NOMO-1 (cell line): ENCODE results near the gene PLA2G2F.

Experiments
- DNase-seq, 2 experiments: peaks; one replicate each; lab custom pipeline; 2025; ENCODE audit not compliant: unreplicated experiment in 2 of 2; lab: John Stamatoyannopoulos, UW

The PLA2G2F gene

DNA sequence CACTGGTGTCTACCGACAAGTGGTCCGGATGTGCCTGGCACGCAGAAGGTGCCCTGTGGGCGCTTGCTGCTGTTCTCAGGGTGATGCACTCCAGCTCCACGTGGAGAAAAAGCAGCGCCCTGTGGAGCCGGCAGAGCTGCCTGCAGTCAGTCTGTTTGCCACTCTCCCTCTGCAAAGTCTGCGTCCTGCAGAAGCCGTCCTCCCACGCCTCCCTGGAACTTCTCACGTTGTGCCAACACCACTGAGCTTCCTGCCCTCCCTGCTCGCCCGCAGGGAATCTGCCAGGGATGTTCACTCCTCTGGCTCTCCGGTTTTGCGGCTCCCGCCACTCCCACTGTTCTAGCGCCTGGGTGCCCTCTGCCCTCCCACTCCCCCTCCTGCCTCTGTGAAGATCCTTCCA, 26.9 kb downstream of the PLA2G2F start:
- DNase-seq: no peak

DNA sequence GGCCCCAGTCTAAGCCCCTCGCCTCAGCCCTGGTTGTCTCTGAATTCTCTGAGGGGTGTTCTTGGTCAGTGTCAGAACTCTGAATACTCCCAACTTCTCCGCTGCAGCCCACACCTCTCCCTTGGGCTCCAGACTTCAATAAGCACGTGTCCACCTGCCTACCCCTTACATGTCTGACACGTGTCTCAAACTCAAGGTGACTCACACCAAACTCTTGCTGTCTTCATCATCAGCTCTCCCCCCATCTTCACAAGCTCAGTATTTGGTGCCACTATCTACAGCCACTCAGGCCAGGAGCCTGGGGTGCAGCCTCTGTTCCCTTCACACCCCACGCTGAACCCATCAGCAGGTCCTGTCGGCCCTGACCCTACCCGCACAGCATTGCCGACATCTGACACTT, 28.0 kb downstream of the PLA2G2F start:
- DNase-seq: no peak

DNA sequence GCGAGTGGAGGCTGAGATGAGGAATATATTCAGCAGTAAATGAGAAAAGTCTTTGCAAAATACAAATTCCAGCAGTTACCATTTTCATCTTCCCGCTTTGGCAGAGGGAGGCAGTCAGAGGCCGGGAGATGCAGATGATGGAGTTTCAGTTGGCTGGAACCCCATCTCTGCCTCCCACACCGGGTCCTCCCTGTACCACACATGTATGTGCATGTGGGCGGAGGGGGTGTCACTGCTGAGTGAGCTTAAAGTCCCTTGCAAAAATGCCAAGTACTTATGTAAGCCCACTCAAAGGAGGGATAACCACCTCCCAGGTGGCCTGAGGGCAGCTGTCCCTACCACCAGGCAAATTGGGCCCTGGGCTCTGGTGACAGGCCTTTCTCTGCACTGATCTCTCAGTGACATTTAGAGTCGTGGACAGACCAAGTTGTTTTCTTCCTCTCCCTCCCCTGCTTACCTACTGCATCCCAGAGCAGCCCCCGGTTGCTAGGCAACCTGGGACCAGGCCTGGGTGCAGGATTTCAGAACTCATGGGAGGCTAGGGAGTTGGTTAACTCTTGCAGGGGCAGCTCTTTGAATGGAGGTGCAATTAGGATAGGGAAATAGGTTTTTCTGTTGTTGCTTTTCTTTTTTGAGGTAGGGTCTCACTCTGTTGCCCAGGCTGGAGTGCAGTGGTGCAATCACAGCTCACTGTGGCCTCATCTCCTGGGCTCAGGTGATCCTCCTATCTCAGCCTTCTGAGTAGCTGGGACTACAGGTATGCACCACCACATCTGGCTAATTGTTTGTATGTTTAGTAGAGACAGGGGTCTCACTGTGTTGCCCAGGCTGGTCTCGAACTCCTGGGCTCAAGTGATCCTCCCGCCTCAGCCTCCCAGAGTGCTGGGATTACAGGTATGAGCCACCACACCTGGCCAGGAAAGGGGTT, 29.7 kb downstream of the PLA2G2F start:
- no peak for DNase-seq

DNA sequence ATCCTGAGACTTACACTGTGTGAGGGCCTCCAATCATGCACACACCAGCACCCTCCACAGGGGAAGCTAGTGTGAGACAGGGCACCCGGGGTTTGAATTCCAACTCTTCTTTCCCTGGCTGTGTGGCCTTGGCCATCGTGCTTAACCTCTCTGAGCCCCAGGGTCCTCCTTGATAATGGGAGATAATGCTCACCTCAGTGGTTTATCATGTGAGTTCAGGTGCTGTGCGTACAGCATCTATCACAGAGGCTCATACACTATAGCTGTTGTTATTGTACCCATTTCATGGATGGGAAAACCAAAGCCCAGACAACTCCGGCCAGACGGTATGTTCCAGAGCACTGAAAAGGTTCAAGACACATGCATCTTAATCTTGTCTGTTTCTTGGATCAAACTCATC, 30.8 kb downstream of the PLA2G2F start:
- DNase-seq: no peak

DNA sequence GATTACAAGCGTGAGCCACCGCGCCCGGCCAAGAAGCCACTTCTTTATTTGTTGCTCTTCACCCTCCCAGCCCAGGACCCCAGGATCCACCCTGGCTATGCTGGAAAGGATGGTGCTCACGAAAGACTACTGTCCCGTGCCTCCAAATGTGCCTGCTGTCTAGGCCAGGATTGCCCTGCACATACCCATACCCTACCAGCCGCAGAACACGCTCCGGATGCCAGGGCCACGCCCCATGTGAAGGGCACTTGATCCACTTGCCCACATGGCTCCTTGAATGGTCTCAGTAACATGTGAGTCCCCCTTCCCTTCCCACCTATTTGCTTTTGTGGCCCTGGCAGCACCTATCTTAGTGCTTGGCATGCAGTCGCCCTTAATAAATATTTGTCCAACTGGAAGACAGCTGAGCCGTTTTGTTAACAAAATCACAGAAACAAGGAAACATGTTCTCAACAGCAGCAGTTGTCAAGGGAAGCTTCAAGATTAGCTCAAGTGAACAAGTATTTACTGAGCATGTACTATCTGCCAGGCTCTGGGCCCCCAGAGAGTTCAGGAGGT, 33.0 kb downstream of the PLA2G2F start:
- DNase-seq: no peak

DNA sequence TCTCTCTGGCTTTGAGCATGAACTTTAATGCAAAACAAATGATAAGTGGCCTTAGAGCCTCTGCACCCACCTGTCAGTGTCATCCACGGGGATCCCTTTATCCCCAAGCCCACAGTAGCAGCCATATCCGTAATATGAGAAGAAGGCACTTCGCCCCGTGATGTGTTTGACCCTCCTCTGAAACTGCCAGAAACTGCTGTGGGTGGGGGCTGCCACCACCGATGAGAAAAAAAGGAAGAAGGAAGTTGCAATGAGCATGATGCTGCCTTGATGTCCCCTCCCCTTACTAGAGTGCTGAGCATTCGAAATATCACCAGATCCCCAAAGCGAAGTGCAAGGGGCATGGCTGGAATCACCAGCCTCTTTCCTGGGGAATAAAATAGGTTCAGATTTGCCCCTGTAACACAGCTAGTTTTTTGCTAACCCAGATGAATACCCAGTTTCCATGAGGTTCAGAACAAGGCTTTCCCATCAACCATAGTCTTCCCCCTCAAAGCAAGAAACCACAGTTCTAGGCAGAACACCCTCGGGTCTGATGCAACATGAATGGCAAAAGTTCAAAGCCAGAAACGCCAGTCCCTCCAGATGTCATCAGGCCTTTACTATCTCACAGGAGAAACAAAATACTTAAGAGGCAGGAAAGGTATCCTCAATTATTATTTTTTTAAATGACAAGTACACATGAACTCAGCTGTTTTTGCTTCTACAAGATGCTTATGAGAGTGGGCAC, 36.0 kb downstream of the PLA2G2F start:
- peak; percentile 18 to 46 for DNase-seq

DNA sequence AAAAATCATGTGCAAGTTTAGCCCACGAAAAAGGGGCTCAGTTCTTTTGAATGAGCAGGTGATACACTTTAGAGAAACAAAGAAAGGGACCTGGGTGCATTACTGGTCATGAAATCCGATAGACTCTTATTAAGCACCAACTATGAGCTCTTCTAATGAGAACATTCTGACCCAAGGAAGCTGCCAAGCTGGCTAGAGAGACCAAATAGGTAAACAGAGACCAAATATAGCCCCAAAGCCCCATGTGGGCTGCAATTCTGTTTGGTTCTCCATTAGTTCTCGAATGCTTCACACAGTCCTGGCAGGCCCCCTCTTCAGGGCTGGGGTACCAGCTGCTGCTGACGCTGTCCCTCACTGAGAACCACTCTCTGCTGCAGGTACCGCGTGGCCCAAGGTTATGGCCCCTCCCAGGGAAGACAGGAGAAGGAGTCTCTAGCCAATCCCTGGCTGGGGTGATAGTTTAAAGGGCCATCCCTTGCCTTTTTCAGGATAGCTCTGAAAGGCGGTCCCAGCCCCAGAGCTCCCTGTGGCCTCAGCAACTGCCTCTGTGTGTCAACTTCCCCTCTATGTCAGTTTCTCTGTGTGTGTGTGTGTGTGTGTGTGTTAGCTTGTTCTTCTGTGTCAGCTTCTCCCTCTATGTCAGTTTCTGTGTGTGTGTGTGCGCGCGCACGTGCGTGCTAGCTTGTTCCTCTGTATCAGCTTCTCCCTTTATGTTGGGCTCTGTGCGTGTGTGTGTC, 39.7 kb downstream of the PLA2G2F start:
- peak; percentile 33 to 40 for DNase-seq

DNA sequence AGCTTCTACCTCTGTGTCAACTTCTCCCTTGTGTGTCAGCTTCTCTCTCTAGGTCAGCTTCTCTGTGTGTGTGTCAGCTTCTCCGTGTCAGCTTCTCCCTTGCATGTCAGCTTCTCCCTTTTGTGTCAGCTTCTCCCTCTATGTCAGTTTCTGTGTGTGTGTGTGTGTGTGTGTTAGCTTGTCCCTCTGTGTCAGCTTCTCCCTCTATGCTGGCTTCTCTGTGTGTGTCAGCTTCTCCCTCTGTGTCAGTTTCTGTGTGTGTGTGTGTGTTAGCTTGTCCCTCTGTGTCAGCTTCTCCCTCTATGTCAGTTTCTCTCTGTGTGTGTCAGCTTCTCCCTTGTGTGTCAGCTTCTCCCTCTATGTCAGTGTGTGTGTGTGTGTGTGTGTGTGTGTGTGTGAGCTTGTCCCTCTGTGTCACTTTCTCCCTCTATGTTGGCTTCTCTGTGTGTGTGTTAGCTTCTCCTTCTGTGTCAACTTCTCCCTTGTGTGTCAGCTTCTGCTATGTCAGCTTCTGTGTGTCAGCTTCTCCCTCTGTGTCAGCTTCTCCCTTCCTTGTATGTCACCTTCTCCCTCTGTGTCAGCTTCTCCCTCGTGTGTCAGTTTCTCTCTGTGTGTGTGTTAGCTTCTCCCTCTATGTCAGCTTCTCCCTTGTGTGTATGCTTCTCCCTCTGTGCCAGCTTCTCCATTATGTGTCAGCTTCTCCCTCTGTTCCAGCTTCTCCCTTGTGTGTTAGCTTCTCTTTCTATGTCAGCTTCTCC, 40.4 kb downstream of the PLA2G2F start:
- no peak for DNase-seq

DNA sequence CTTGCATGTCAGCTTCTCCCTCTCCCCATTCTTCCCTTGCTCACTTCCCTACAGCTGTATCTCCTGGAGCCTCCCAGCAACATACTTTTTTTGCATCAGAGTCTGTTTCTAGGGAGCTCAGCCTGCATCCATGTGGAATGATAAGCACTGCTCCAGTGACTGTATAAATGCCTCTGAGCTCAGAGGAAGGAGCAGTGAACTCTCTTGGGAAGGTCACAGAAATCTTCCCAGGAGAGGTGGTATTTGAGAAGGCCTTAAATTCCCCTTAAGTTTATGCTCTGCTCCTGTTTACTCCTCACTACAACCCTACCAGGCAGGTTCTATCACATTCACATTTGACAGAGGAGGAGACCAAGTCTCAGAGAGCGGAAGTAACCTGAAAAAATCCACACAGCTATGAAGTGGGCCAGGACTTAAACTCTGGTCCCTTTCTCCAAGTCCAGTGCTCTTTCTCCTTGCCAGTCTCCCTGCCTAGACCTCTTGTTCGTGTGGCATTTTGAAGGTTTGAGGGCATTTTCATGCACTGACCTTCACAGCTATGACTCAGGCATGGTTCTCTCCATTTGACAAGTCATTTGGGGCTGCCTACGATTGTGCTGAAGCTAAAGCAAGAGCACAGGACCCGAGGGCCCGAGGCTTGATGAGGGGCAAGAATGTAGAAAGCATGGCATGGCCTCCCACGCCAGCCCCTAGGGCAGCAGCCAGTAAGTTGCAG, 41.2 kb downstream of the PLA2G2F start:
- DNase-seq: no peak

DNA sequence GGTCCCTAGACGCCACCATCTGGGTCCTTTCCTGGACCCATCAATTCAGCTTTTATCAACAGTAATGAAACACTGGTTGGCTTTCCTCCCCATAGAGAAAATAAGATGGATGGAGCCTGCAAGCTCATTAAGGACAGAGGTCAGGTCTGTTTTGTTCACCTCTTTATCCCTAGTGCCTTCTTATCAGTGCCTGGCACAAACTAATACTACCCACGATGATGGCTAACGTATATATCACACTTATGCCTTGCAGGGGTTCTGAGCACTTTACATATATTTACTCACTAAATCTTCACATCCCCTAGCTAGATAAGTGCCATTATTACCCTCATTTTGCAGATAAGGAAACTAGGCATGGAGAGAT, 41.7 kb downstream of the PLA2G2F start:
- no peak for DNase-seq

DNA sequence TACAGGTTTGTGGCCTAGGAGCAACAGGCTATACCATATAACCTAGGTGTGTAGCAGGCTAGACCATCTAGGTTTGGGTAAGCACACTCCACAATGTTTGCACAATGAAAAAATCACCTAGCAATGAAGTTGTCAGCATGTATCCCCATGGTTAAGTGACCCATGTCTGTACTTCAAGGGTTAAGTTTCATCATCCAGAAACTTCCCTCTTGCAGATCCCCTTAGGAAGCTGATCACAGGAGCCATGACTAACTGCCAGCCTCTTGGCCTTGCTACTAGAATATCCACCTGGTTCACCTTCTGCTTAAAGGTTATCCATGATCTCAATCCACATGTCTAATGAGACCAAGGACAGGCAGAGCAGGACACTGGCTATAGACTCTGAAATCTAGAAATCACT, 43.3 kb downstream of the PLA2G2F start:
- DNase-seq: no peak

DNA sequence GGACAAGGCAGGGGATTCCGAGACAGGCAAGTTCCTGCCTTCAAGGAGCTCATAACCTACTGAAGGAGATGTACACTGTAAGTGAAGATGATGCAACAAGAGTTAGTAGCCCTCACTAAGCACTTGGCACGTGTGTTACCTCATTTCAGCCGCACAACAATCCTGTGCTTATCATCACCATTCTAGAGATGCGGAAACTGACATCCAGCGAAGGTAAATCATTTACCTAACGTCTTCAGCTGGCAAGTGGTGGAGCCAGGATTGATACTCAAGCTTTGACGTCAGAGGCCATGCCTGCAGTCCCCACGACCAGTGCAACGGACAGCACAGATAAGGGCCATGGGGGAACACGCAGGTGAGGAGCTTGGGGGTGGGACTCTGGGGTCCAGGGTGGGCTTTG, 43.9 kb downstream of the PLA2G2F start:
- DNase-seq: no peak

DNA sequence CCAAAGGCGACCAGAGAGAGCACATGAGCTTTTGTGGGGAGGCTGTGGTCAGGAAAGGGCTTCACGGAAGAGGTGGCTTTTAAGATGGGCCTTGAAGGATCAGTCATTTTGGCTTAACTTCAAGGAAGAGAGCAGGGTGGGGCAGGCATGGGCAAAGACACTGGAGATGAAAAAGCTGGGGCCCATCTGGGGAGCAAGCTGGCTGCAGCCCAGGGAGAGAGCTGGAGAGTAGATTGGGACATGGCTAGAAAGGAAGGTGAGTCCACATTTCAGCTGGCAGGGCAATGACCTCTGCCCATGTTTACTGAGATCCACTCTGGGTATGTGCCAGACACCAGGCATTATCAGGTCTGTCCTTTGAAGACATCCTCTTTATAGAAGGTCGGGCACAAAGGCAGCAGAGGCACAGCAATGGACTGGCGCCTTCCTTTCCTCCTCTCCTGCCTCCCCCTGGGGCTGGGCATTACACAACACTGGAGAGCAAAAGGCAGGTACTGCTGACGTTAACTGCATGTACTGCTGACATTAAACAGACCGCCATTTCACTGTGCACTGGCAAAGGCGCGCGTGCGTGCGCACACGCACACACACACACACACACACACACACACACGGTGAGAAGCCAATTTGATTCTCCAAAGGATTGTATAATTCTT, 44.6 kb downstream of the PLA2G2F start:
- DNase-seq: peak in 1 of 2 experiments; percentile 4

DNA sequence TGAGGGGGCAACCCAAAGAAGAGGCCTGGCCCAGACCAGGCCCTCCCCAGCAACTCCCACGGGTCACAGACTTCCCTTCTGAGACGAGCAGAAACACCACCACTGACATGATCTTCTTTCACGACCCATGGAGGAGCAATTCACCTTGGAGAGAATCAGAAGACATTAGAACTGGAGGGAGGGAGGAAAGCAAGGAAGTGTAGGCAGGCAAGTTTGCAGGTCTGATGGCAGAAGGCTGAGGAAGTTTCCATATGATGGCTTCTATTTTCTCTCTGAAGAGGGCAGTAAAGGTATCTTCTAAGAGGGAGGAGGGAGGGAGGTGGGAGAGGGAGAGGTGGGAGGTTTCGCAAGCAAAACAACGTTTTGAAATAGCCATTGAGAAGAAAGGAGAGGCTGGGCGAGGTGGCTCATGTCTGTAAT, 45.4 kb downstream of the PLA2G2F start:
- peak; percentile 69 to 84 for DNase-seq

DNA sequence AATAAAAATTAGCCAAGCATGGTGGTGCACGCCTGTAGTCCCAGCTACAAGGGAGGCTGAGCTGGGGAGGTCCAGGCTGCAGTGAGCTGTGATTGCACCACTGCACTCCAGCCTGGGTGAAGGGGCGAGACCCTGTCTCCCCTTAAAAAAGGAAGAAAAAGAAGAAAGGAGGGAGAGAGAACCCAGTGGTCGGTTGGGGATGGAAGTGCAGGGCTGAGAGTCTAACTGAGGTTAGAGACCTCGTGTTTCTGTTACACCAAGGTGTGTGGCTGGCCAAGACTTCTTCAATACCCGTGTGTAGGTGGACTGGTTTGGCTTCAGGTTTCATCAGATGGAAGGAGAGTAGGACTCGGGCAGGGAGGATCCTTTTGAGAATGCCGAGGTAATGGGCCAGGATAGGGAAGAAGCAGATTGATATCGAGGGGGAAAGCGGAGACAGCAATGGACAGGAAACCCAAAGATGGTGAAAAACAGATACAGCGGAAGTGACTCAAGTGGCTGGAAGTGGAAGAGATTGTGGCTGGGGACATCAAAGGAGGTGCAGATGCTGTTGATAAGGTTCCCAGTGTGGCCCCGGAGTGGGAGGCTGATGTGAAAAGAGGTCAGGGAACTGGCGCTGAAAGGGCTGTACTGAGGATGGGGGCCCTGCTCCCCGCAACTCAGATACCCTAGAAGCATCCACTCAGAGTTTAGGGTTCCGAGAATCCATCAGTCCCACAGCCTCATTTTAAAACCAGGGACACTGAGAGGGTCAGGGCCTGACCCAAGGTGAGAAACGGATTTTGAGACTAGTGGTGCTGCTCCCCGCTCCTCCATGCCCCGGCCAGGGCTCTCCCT, 46.1 kb downstream of the PLA2G2F start:
- DNase-seq: peak; percentile 29 to 52

DNA sequence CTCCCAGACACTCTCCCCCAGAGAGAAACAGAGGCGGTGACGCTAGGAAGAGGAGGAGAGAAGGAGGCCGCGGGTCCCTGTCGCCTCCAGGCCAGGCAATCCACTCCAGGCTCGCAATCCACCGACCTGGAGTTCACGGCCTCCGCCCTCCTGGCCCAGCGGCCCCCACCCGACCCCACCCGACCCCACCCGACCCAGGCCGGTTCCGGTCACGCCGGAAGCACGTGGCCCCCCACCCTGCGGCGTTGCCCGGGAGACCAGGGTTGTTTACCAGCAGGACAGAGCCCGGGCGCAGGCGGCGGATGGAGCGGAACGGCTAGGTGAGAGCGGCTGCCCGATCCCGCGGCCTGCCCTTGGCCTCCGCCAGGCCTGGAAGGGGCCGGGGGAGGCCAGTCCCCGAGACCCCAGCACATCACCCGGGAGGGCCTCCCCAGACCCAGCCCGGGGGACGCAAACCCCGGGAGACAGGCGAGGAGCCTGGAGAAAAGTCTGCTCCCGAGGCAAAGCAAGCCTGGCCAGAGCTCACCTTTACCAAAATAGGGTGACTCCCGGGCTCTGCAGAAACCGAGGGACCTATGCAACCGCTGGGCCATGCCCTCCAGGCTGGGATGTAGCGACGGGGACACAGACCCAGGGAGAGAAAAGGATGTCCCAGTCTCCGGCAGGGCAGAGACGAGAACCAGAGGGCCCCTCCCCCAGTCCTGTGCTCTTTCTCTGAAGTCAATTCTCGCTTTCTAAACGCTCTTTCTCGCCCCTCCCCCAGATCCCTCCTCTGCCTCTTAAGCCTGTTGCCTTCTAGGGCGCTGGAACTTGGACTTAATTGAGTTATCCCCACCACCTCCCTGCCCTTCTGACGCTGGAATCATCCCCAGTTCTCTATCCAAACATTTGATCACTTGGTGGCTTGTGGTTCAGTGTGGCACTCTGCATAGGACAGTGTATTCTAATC, 47.0 kb downstream of the PLA2G2F start, which contains the start of the genes PLA2G2C and UBXN10:
TSS of gene PLA2G2C (minus strand) at position 685 of the 949 bp plus-strand sequence. CDS start 9,155 bp downstream, outside the sequence.
TSS of gene UBXN10 (plus strand) at position 263 of the 949 bp plus-strand sequence. CDS start 4,466 bp downstream, outside the sequence.
- DNase-seq: no peak
